ENCODE data around the gene POP7.
"Not testable (repeated sequence)": the region's sequence is repeated elsewhere in the genome, so short reads cannot be mapped to it uniquely, and the experiment has no call there.

- TF ChIP-seq BHLHE40 (IDR thresholded peaks at IDR 0.05; ENCODE audit: borderline replicate concordance); ZNF384 (IDR thresholded peaks at IDR 0.05); ARNT (IDR thresholded peaks at IDR 0.05); FOXK2 (IDR thresholded peaks at IDR 0.05); SUZ12 (IDR thresholded peaks at IDR 0.05); HDGF (IDR thresholded peaks at IDR 0.05; ENCODE audit: borderline replicate concordance); SP1 (IDR thresholded peaks at IDR 0.05): not testable (repeated sequence)
Measured at GRCh38 chr7:100717073-100717472, 11.2 kb downstream of the POP7 start.
